ENCODE results near the gene CDK16. TPM values are rescaled to one million over a fixed set of nuclear protein-coding genes. Genes with fewer than 3 reads are reported as not detected.

Gene CDK16
- total and polyA plus RNA-seq, 2 donors (not counting 3 experiments of a cell fraction or from before 2014, with no cell fraction given): 99.9 to 149 TPM

GRCh38 chrX:47247206-47247998, 28.9 kb downstream of the CDK16 start:
- Histone ChIP-seq H3K4me2 (ENCODE audit: insufficient read depth, low read length) (no peak overlapping the region), H3K27ac (ENCODE audit: insufficient read depth, low read depth, low read length) (no peak overlapping the region), H3K36me3 (ENCODE audit: control insufficient read depth in 2 of 2, extremely low read depth in 1 of 2, insufficient read depth in 2 of 2, low read length in 2 of 2) (peaks cover 0 to 9% of the 10 kb centered on the region in 2 experiments), H3K79me2 (ENCODE audit: control insufficient read depth, insufficient read depth, low read length) (no peaks in the 10 kb centered on the region), H3K27me3 (ENCODE audit: control insufficient read depth in 2 of 2, insufficient read depth in 2 of 2, low read length in 2 of 2) (no peaks in the 10 kb centered on the region), H3K4me1 (ENCODE audit: control insufficient read depth, extremely low read depth, insufficient read depth, low read length) (no peaks in the 10 kb centered on the region), H3K4me3 (replicated peaks in 1 of 3; ENCODE audit: insufficient read depth in 1 of 3, low read depth in 1 of 3, low read length in 3 of 3) (no peak overlapping the region), H3K9me1 (replicated peaks; ENCODE audit: control insufficient read depth, extremely low read depth, insufficient read depth, low read length) (no peaks in the 10 kb centered on the region), H4K20me1 (replicated peaks; ENCODE audit: control insufficient read depth, extremely low read depth, insufficient read depth, low read length) (no peaks in the 10 kb centered on the region), H3K9me3 (replicated peaks; ENCODE audit: control insufficient read depth, insufficient read depth, low read length) (no peaks in the 10 kb centered on the region), H3K9ac (replicated peaks; ENCODE audit: extremely low read depth, insufficient read depth, low read length) (no peak overlapping the region), H2AFZ (ENCODE audit: low read depth, low read length) (no peak overlapping the region)
- ChIA-PET POLR2A (no interaction called here), CTCF (no interaction called here)
- BruUV-seq (replicated peaks): TSS peak; percentile 43
- dilution Hi-C loops (cut with MboI; ENCODE audit: extremely low pct_ligation_motif_present, low sequenced_read_pairs) (no loop called here), intact Hi-C loops (cut with micrococcal nuclease) (no loop called here)
- FAIRE-seq: peak; percentile 42
- TF ChIP-seq POLR2AphosphoS5 (IDR thresholded peaks at IDR 0.05; ENCODE audit: insufficient read depth, low read depth, low read length) (no peak), CTCF (IDR thresholded peaks at IDR 0.05; ENCODE audit: extremely low read depth in 1 of 2, insufficient read depth in 1 of 2, low read depth in 1 of 2, low read length in 2 of 2) (no peak), JUN (IDR thresholded peaks at IDR 0.05; ENCODE audit: borderline replicate concordance, insufficient read depth, insufficient read length, low read depth) (no peak), GATA2 (IDR thresholded peaks at IDR 0.05; ENCODE audit: insufficient read depth, insufficient read length, low read depth, low read length) (no peak), FOS (IDR thresholded peaks at IDR 0.05; ENCODE audit: borderline replicate concordance, insufficient read depth, low read length) (no peak), MYC (IDR thresholded peaks at IDR 0.05; ENCODE audit: low read depth, low read length) (no peak), POLR2A (IDR thresholded peaks at IDR 0.05; ENCODE audit: low read depth, low read length) (no peak), MAX (IDR thresholded peaks at IDR 0.05; ENCODE audit: insufficient read depth, insufficient read length) (no peak), EZH2 (IDR thresholded peaks at IDR 0.05; ENCODE audit: borderline replicate concordance, low read depth, low read length, severe bottlenecking) (no peak)
- no peak for DNase-seq (ENCODE audit: low read depth, low spot score)

Measured in endothelial cell of umbilical vein (primary cell).